HG03139 (cell line): ENCODE results near the gene QRFP.
"Not testable (repeated sequence)": the region's sequence is repeated elsewhere in the genome, so short reads cannot be mapped to it uniquely, and the experiment has no call there.

Experiments used
- ATAC-seq: cut with Tn5 transposase; IDR thresholded peaks from one replicate; pipeline ENCODE4 v1.9.1; 2021; ENCODE audit not compliant: unreplicated experiment

QRFP gene

GRCh38 chr9:130857864-130858738 lies 38.5 kb downstream of the QRFP start:
- ATAC-seq = no peak

GRCh38 chr9:130856474-130856873 lies 40.1 kb downstream of the QRFP start:
- ATAC-seq = no peak

GRCh38 chr9:130854835-130855234 lies 41.8 kb downstream of the QRFP start:
- ATAC-seq = no peak

- no peak for ATAC-seq
These were observed 42.5 kb downstream of the QRFP start for GRCh38 chr9:130854092-130854491.

GRCh38 chr9:130852801-130853200 lies 43.8 kb downstream of the QRFP start:
- no peak for ATAC-seq

GRCh38 chr9:130849356-130849755 lies 47.3 kb downstream of the QRFP start:
- ATAC-seq = no peak

GRCh38 chr9:130848514-130848913 lies 48.1 kb downstream of the QRFP start:
- not testable (repeated sequence) for ATAC-seq

GRCh38 chr9:130847306-130848217 lies 49.0 kb downstream of the QRFP start:
- ATAC-seq = no peak

- no peak for ATAC-seq
These were observed 49.9 kb downstream of the QRFP start for GRCh38 chr9:130846487-130847305.

GRCh38 chr9:130845901-130846481 lies 50.6 kb downstream of the QRFP start:
- ATAC-seq = no peak

GRCh38 chr9:130845254-130845653 lies 51.4 kb downstream of the QRFP start:
- ATAC-seq = no peak

GRCh38 chr9:130844044-130844451 lies 52.6 kb downstream of the QRFP start:
- ATAC-seq = no peak

GRCh38 chr9:130843049-130843908 lies 53.3 kb downstream of the QRFP start:
- ATAC-seq = no peak
